ENCODE measurements around the gene TREM1.

DNA sequence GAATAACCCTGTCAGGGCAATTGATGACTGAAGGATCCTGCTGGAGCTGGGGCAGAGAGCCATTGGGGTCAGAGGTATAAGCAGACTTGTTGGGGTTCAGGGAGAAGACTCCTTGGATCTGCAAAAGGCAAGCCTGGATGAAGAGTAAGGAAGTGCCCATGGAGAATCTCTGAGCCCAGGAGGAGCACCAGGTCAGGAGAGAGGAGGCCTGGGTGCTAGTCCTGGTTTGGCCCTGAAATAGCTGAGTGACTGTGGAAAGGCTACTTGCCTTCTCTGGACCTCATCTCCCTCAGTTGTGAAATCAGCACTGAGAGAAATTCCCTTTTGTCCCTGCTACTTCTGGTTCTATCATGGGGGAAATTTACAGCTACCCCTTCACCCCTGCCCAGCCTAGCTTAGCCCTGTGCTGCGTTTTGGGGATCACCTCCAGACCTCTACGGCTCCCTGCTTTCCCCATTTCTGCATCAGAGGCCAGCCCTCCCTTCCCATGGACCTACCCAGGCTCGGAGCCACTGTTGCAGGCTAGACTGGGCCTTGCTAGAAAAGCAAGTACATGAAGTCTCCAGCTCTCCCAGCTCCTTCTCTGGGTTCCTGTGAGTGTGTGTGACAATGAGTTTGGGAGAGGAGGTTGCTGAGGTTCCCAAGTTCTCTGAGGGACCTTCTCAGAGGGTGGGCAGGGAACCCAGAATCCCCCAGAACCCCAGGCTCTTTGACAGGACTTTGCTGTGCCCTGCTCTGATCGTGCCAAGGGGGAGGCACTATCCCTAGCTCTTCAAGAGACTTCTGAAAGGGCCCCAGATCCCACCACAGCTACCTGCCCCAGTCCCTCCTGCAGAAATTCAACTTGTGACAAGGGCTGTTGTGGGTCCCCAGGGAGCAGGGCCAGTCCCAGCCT is 46.6 kb upstream of the TREM1 start:
- TF ChIP-seq, protein P1, sequence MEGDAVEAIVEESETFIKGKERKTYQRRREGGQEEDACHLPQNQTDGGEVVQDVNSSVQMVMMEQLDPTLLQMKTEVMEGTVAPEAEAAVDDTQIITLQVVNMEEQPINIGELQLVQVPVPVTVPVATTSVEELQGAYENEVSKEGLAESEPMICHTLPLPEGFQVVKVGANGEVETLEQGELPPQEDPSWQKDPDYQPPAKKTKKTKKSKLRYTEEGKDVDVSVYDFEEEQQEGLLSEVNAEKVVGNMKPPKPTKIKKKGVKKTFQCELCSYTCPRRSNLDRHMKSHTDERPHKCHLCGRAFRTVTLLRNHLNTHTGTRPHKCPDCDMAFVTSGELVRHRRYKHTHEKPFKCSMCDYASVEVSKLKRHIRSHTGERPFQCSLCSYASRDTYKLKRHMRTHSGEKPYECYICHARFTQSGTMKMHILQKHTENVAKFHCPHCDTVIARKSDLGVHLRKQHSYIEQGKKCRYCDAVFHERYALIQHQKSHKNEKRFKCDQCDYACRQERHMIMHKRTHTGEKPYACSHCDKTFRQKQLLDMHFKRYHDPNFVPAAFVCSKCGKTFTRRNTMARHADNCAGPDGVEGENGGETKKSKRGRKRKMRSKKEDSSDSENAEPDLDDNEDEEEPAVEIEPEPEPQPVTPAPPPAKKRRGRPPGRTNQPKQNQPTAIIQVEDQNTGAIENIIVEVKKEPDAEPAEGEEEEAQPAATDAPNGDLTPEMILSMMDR (IDR thresholded peaks at IDR 0.05) = no peak
- no peak for TF ChIP-seq POLR2AphosphoS5 (IDR thresholded peaks at IDR 0.05)

All from breast epithelium (tissue), 3 donors.